ENCODE results near the gene SULT1A3.
"Not testable (repeated sequence)": the region's sequence is repeated elsewhere in the genome, so short reads cannot be mapped to it uniquely, and the experiment has no call there.

GRCh38 chr16:30170145-30170544 is 28.9 kb upstream of the SULT1A3 start:
- not testable (repeated sequence) for TF ChIP-seq EMX1 (CRISPR knock-in tag; IDR thresholded peaks at IDR 0.05); ETV6 (CRISPR knock-in tag; IDR thresholded peaks at IDR 0.05); ESRRA (CRISPR knock-in tag; IDR thresholded peaks at IDR 0.05; ENCODE audit: borderline replicate concordance); SMAD3 (CRISPR knock-in tag; IDR thresholded peaks at IDR 0.05; ENCODE audit: borderline replicate concordance); TEAD4 (CRISPR knock-in tag; IDR thresholded peaks at IDR 0.05); NFE2L1 (CRISPR knock-in tag; IDR thresholded peaks at IDR 0.05); JUN (CRISPR knock-in tag; IDR thresholded peaks at IDR 0.05)
- TF ChIP-seq, protein P1, sequence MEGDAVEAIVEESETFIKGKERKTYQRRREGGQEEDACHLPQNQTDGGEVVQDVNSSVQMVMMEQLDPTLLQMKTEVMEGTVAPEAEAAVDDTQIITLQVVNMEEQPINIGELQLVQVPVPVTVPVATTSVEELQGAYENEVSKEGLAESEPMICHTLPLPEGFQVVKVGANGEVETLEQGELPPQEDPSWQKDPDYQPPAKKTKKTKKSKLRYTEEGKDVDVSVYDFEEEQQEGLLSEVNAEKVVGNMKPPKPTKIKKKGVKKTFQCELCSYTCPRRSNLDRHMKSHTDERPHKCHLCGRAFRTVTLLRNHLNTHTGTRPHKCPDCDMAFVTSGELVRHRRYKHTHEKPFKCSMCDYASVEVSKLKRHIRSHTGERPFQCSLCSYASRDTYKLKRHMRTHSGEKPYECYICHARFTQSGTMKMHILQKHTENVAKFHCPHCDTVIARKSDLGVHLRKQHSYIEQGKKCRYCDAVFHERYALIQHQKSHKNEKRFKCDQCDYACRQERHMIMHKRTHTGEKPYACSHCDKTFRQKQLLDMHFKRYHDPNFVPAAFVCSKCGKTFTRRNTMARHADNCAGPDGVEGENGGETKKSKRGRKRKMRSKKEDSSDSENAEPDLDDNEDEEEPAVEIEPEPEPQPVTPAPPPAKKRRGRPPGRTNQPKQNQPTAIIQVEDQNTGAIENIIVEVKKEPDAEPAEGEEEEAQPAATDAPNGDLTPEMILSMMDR (IDR thresholded peaks at IDR 0.05): not testable (repeated sequence)
